Liver (tissue), 9 donors: ENCODE results near the gene ADPRS. TPM values are rescaled to one million over a fixed set of nuclear protein-coding genes. Genes with fewer than 3 reads are reported as not detected.

ENCODE experiments used
- DNase-seq: peaks from one replicate; pipeline ENCODE4 v3.0.0-alpha.2; 2017; ENCODE audit warnings: low spot score
- H3K27ac ChIP-seq, 2 donors: one replicate each; pipeline ENCODE4 v1.7.0; 2013; ENCODE audit warnings: inconsistent platforms in 2 of 2, low read length in 2 of 2, control low read depth in 1 of 2, low read depth in 1 of 2, mild to moderate bottlenecking in 1 of 2
- H3K27me3 ChIP-seq, 4 donors: one replicate each; pipeline versions ENCODE4 v1.6.1 to v1.7.0; 2013; ENCODE audit warnings: low read length in 3 of 4, inconsistent platforms in 1 of 4, mild to moderate bottlenecking in 1 of 4, moderate library complexity in 1 of 4; ENCODE audit not compliant: control insufficient read depth in 4 of 4, insufficient read depth in 4 of 4
- H3K36me3 ChIP-seq, 4 donors: one replicate each; pipeline versions ENCODE4 v1.6.1 to v1.7.0; 2013; ENCODE audit warnings: low read length in 3 of 4, mild to moderate bottlenecking in 3 of 4, low read depth in 1 of 4, moderate library complexity in 1 of 4; ENCODE audit not compliant: control insufficient read depth in 4 of 4, insufficient read depth in 3 of 4
- H3K4me1 ChIP-seq, 4 donors: one replicate each; pipeline versions ENCODE4 v1.6.1 to v1.7.0; 2013; ENCODE audit warnings: low read length in 3 of 4, mild to moderate bottlenecking in 3 of 4, moderate library complexity in 1 of 4; ENCODE audit not compliant: control insufficient read depth in 4 of 4, insufficient read depth in 4 of 4
- H3K4me3 ChIP-seq, 3 donors: one replicate each; pipeline versions ENCODE4 v1.6.1 to v1.7.0; 2013; ENCODE audit warnings: low read length in 3 of 3, control low read depth in 1 of 3, low read depth in 1 of 3, mild to moderate bottlenecking in 1 of 3
- H3K9ac ChIP-seq, 2 donors: one replicate each; pipeline ENCODE4 v1.7.0; 2013; ENCODE audit warnings: low read length in 2 of 2, mild to moderate bottlenecking in 2 of 2, moderate library complexity in 2 of 2, control low read depth in 1 of 2, low read depth in 1 of 2
- H3K9me3 ChIP-seq, 4 donors: one replicate each; pipeline versions ENCODE4 v1.6.1 to v1.7.0; 2013; ENCODE audit warnings: low read length in 3 of 4; ENCODE audit not compliant: control insufficient read depth in 4 of 4
- CTCF ChIP-seq: fragments of 150-350 bp; IDR thresholded peaks from 2 replicates; pipeline ENCODE4 v1.5.1; 2017; ENCODE audit warnings: improper control_type of control experiment, low read depth, low read length; ENCODE audit not compliant: missing input control
- FOXA1 ChIP-seq: IDR thresholded peaks from 2 replicates; pipeline ENCODE4 v1.6.1; 2016; ENCODE audit warnings: antibody characterized with exemption
- FOXA2 ChIP-seq: IDR thresholded peaks from 2 replicates; pipeline ENCODE4 v1.6.1; 2016; ENCODE audit warnings: antibody characterized with exemption
- GABPA ChIP-seq, 2 donors: IDR thresholded peaks in 1 of 2; conservative IDR thresholded peaks in 1 of 2; 2 replicates each; pipeline ENCODE4 v1.6.1; 2016; ENCODE audit warnings: antibody characterized with exemption in 2 of 2, mild to moderate bottlenecking in 1 of 2, moderate library complexity in 1 of 2
- HNF4A ChIP-seq, 2 donors: conservative IDR thresholded peaks; 2 replicates each; pipeline ENCODE4 v1.6.1; 2016; ENCODE audit warnings: antibody characterized with exemption in 2 of 2, mild to moderate bottlenecking in 2 of 2
- HNF4G ChIP-seq: IDR thresholded peaks from 2 replicates; pipeline ENCODE4 v1.6.1; 2016; ENCODE audit warnings: antibody characterized with exemption
- JUND ChIP-seq, 2 donors: IDR thresholded peaks; 2 replicates each; pipeline ENCODE4 v1.6.1; 2016; ENCODE audit warnings: antibody characterized with exemption in 2 of 2
- RAD21 ChIP-seq, 2 donors: IDR thresholded peaks; 2 replicates each; pipeline ENCODE4 v1.6.1; 2016; ENCODE audit warnings: antibody characterized with exemption in 2 of 2, mild to moderate bottlenecking in 2 of 2
- RXRA ChIP-seq, 2 donors: IDR thresholded peaks; 2 replicates each; pipeline ENCODE4 v1.6.1; 2017 to 2018; ENCODE audit warnings: antibody characterized with exemption in 2 of 2, mild to moderate bottlenecking in 1 of 2
- SP1 ChIP-seq: IDR thresholded peaks from 2 replicates; pipeline ENCODE4 v1.6.1; 2018; ENCODE audit warnings: antibody characterized with exemption, mild to moderate bottlenecking
- TAF1 ChIP-seq: conservative IDR thresholded peaks from 2 replicates; pipeline ENCODE4 v1.6.1; 2016; ENCODE audit warnings: antibody characterized with exemption, mild to moderate bottlenecking
- ZBTB33 ChIP-seq: IDR thresholded peaks from 2 replicates; pipeline ENCODE4 v1.6.1; 2016; ENCODE audit warnings: antibody characterized with exemption
- WGBS: extraction: QIAGEN DNeasy Blood & Tissue Kit; methylation state at CpG from one replicate; pipeline ENCODE4 v1.1.7; 2013; 5-methylcytosine and 5-hydroxymethylcytosine counted together
- polyA plus RNA-seq, 2 donors: library from polyadenylated mRNA; stranded (reverse) in 1 of 2; unstranded in 1 of 2; fragments of 200-250 nt in 1 of 2; fragments of >200 nt in 1 of 2; fragmentation: Nextera tagmentation in 1 of 2; extraction: Ambion mirVana in 1 of 2; gene quantifications; one replicate each; pipeline versions ENCODE4 v1.2.1 to v1.2.3, GENCODE V29; 2013 to 2015
- total RNA-seq, 2 donors: library from RNA; depleted of rRNA; stranded (reverse); fragments of >200 nt; gene quantifications; one replicate each; pipeline ENCODE4 v1.2.3, GENCODE V29; 2014
- TF ChIP-seq, protein P1 (sequence below): IDR thresholded peaks from 2 replicates; pipeline ENCODE4 v1.6.1; 2016; ENCODE audit warnings: antibody characterized with exemption, mild to moderate bottlenecking
- TF ChIP-seq, protein P2 (sequence below): IDR thresholded peaks from 2 replicates; pipeline ENCODE4 v1.6.1; 2016; ENCODE audit warnings: antibody characterized with exemption
- TF ChIP-seq, protein P3 (sequence below): IDR thresholded peaks from 2 replicates; pipeline ENCODE4 v1.6.1; 2016; ENCODE audit warnings: antibody characterized with exemption
- donor health status: healthy.
- donor health status: healthy.
- donor health status: healthy.
- donor health status: healthy.
- donor health status: healthy.

ADPRS gene
- total and polyA plus RNA-seq, 4 donors, result 9.4 to 13.1 (median 11.0) TPM

GRCh38 chr1:36132029-36132428 lies 43.3 kb downstream of the ADPRS start (continued):
- TF ChIP-seq, protein P1, sequence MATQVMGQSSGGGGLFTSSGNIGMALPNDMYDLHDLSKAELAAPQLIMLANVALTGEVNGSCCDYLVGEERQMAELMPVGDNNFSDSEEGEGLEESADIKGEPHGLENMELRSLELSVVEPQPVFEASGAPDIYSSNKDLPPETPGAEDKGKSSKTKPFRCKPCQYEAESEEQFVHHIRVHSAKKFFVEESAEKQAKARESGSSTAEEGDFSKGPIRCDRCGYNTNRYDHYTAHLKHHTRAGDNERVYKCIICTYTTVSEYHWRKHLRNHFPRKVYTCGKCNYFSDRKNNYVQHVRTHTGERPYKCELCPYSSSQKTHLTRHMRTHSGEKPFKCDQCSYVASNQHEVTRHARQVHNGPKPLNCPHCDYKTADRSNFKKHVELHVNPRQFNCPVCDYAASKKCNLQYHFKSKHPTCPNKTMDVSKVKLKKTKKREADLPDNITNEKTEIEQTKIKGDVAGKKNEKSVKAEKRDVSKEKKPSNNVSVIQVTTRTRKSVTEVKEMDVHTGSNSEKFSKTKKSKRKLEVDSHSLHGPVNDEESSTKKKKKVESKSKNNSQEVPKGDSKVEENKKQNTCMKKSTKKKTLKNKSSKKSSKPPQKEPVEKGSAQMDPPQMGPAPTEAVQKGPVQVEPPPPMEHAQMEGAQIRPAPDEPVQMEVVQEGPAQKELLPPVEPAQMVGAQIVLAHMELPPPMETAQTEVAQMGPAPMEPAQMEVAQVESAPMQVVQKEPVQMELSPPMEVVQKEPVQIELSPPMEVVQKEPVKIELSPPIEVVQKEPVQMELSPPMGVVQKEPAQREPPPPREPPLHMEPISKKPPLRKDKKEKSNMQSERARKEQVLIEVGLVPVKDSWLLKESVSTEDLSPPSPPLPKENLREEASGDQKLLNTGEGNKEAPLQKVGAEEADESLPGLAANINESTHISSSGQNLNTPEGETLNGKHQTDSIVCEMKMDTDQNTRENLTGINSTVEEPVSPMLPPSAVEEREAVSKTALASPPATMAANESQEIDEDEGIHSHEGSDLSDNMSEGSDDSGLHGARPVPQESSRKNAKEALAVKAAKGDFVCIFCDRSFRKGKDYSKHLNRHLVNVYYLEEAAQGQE, result no peak

DNA sequence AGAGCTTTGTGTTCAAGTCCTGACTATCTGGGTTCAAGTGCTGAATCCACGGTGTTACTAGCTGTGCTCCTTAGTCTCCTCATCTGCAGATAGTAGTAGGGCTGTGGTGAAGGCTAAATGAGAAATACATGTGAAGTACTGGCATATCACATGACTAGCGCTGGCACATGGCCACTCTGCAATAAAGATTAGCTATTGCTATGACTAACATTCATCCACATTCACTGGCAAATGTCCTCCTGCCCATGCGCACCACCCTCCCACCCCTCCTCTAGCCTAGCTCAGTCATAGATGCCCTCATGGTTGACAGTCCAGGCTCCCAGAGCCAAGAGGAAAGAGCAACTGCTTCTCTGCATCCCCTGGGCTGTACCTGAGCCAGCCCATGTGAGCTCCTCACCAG lies 44.8 kb downstream of the ADPRS start:
- 83% methylated on average over 3 of the region's 3 CpGs for WGBS
- Histone ChIP-seq H3K4me1 (no peaks in the 10 kb centered on the region), H3K9ac (no peak overlapping the region), H3K36me3 (peaks cover 4 to 23% (median 17%) of the 10 kb centered on the region in 4 donors), H3K9me3 (no peaks in the 10 kb centered on the region), H3K27ac (no peak overlapping the region), H3K27me3 (no peaks in the 10 kb centered on the region), H3K4me3 (no peak overlapping the region)
- DNase-seq, result no peak
- no peak for TF ChIP-seq FOXA2
- TF ChIP-seq, protein P2, sequence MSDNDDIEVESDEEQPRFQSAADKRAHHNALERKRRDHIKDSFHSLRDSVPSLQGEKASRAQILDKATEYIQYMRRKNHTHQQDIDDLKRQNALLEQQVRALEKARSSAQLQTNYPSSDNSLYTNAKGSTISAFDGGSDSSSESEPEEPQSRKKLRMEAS, result no peak
- TF ChIP-seq JUND (IDR thresholded peaks at IDR 0.05), result no peak
- no peak for TF ChIP-seq HNF4G
- TF ChIP-seq TAF1, result no peak
- TF ChIP-seq, protein P3, sequence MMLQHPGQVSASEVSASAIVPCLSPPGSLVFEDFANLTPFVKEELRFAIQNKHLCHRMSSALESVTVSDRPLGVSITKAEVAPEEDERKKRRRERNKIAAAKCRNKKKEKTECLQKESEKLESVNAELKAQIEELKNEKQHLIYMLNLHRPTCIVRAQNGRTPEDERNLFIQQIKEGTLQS, result no peak
- no peak for TF ChIP-seq FOXA1
- TF ChIP-seq ZBTB33, result no peak
- no peak for TF ChIP-seq SP1
- TF ChIP-seq, protein P1, result no peak
- TF ChIP-seq GABPA (IDR thresholded peaks at IDR 0.05 in 1 of 2, conservative IDR thresholded peaks at IDR 0.05 in 1 of 2), result no peak
- no peak for TF ChIP-seq RXRA (IDR thresholded peaks at IDR 0.05)
- TF ChIP-seq CTCF, result no peak
- TF ChIP-seq RAD21 (IDR thresholded peaks at IDR 0.05), result no peak
- no peak for TF ChIP-seq HNF4A (conservative IDR thresholded peaks at IDR 0.05)
